Natural killer cell (primary cell): Measurements from ENCODE around the gene IPO11. TPM values are rescaled to one million over a fixed set of nuclear protein-coding genes. Genes with fewer than 3 reads are reported as not detected.

Source experiments
- ATAC-seq, 3 donors: fragments of 150-1000 bp in 2 of 3; fragments of 200-7000 bp in 1 of 3; cut with Tn5 transposase; 1 replicate in 1 of 3; 2 replicates in 2 of 3; pipeline ENCODE4 v1.10.0; 2021; ENCODE audit warnings: mild to moderate bottlenecking in 2 of 3, moderate library complexity in 2 of 3
- DNase-seq, 2 donors: peaks; one replicate each; pipeline versions ENCODE4 v3.0.0 to v3.0.0-alpha.2; 2013 to 2021; ENCODE audit warnings: mixed read lengths in 1 of 2
- H3K27ac ChIP-seq: one replicate; pipeline ENCODE4 v1.5.1; 2013; ENCODE audit warnings: mild to moderate bottlenecking, low read length
- H3K27me3 ChIP-seq: one replicate; pipeline ENCODE4 v1.6.1; 2013; ENCODE audit warnings: low read length; ENCODE audit not compliant: control insufficient read depth, insufficient read depth
- H3K36me3 ChIP-seq: one replicate; pipeline ENCODE4 v1.6.1; 2013; ENCODE audit warnings: low read length; ENCODE audit not compliant: control insufficient read depth, insufficient read depth
- H3K4me1 ChIP-seq: one replicate; pipeline ENCODE4 v1.6.1; 2013; ENCODE audit warnings: low read length; ENCODE audit not compliant: control insufficient read depth, insufficient read depth
- H3K4me3 ChIP-seq: one replicate; pipeline ENCODE4 v1.5.1; 2013; ENCODE audit warnings: low read length
- H3K9me3 ChIP-seq: one replicate; pipeline ENCODE4 v1.6.1; 2013; ENCODE audit warnings: low read length; ENCODE audit not compliant: control insufficient read depth, insufficient read depth
- H3K27ac Mint-ChIP-seq, 2 donors: one replicate each; pipeline ENCODE4 v1.8.0; 2022; ENCODE audit warnings: mild to moderate bottlenecking in 2 of 2, mixed read lengths in 2 of 2, moderate library complexity in 1 of 2
- H3K27me3 Mint-ChIP-seq, 2 donors: one replicate each; pipeline ENCODE4 v1.8.0; 2022; ENCODE audit warnings: low read depth in 2 of 2, mixed read lengths in 2 of 2
- H3K36me3 Mint-ChIP-seq: one replicate; pipeline ENCODE4 v1.8.0; 2022; ENCODE audit warnings: mixed read lengths
- H3K4me1 Mint-ChIP-seq, 2 donors: one replicate each; pipeline ENCODE4 v1.8.0; 2022; ENCODE audit warnings: mixed read lengths in 2 of 2
- H3K4me3 Mint-ChIP-seq: one replicate; pipeline ENCODE4 v1.8.0; 2022; ENCODE audit warnings: mild to moderate bottlenecking, moderate library complexity, mixed read lengths
- H3K9me3 Mint-ChIP-seq, 2 donors: one replicate each; pipeline ENCODE4 v1.8.0; 2022; ENCODE audit warnings: mixed read lengths in 2 of 2
- CTCF ChIP-seq: fragments of 200-600 bp; IDR thresholded peaks from one replicate; pipeline ENCODE4 v1.8.0; 2022; ENCODE audit warnings: antibody characterized with exemption
- WGBS: methylation state at CpG from one replicate; pipeline ENCODE4 v1.1.7; 2013; ENCODE audit warnings: missing lambda C conversion rate; ENCODE audit not compliant: insufficient coverage; 5-methylcytosine and 5-hydroxymethylcytosine counted together
- intact Hi-C: fragments of 100-400 bp; cut with micrococcal nuclease; formaldehyde crosslinking; loops from one replicate; pipeline ENCODE4 v1.14.2; 2022
- total RNA-seq, 4 donors: library from RNA; stranded (reverse); fragments of 120-200 nt in 1 of 4; gene quantifications; one replicate each; pipeline versions ENCODE4 v1.2.3 to v1.2.4, GENCODE V29; 2013 to 2022

The IPO11 gene
- total RNA-seq, 3 donors from 2014 or later (not counting 1 experiment from before 2014, with no cell fraction given), result 16.6 to 31.4 (median 30.7) TPM

GRCh38 chr5:62477801-62478200 is 65.2 kb downstream of the IPO11 start:
- WGBS, result 100% methylated on average over 1 of the region's 2 CpGs
- no peaks in the 10 kb centered on the region for H3K36me3 Mint-ChIP-seq
- H3K27me3 ChIP-seq, result no peaks in the 10 kb centered on the region

GRCh38 chr5:62483556-62483955 is 71.0 kb downstream of the IPO11 start:
- peaks cover 2% of the 10 kb centered on the region for H3K36me3 ChIP-seq
- no peak overlapping the region for H3K27ac ChIP-seq
- Mint-ChIP-seq H3K4me3 (no peak overlapping the region), H3K27ac (no peak overlapping the region), H3K4me1 (no peaks in the 10 kb centered on the region), H3K9me3 (peaks cover 0 to 2% of the 10 kb centered on the region in 2 donors), H3K36me3 (peaks cover 5% of the 10 kb centered on the region), H3K27me3 (no peaks in the 10 kb centered on the region)
- no peaks in the 10 kb centered on the region for H3K27me3 ChIP-seq
- ATAC-seq (no peak), DNase-seq (no peak)
- no CpG with 5 or more reads among the region's 2 CpGs for WGBS
- H3K9me3 ChIP-seq, result no peaks in the 10 kb centered on the region
- TF ChIP-seq CTCF, result no peak
- intact Hi-C loops, result no loop called here
- H3K4me1 ChIP-seq, result no peaks in the 10 kb centered on the region
- no peak overlapping the region for H3K4me3 ChIP-seq

More at GRCh38 chr5:62477801-62478200, 65.2 kb downstream of the IPO11 start:
- no peaks in the 10 kb centered on the region for H3K4me1 ChIP-seq
- H3K9me3 Mint-ChIP-seq, result peaks cover 0 to 2% of the 10 kb centered on the region in 2 donors
- ATAC-seq (no peak), DNase-seq (no peak)
- no peaks in the 10 kb centered on the region for H3K36me3 ChIP-seq
- intact Hi-C loops, result no loop called here
- H3K4me3 Mint-ChIP-seq, result no peak overlapping the region
- H3K9me3 ChIP-seq, result no peaks in the 10 kb centered on the region
- H3K27me3 Mint-ChIP-seq, result no peaks in the 10 kb centered on the region
- no peak for TF ChIP-seq CTCF
- H3K27ac Mint-ChIP-seq, result no peak overlapping the region
- H3K4me3 ChIP-seq, result no peak overlapping the region
- no peaks in the 10 kb centered on the region for H3K4me1 Mint-ChIP-seq
- no peak overlapping the region for H3K27ac ChIP-seq

GRCh38 chr5:62486672-62487071 is 74.1 kb downstream of the IPO11 start:
- ATAC-seq, result peak in 1 of 3 donors; percentile 48
- Histone ChIP-seq H3K27ac (no peak overlapping the region), H3K36me3 (peaks cover 2% of the 10 kb centered on the region), H3K4me3 (no peak overlapping the region), H3K9me3 (no peaks in the 10 kb centered on the region), H3K27me3 (no peaks in the 10 kb centered on the region), H3K4me1 (no peaks in the 10 kb centered on the region)
- no peak overlapping the region for H3K27ac Mint-ChIP-seq
- no peaks in the 10 kb centered on the region for H3K9me3 Mint-ChIP-seq
- H3K27me3 Mint-ChIP-seq, result no peaks in the 10 kb centered on the region
- DNase-seq, result no peak
- peaks cover 5% of the 10 kb centered on the region for H3K36me3 Mint-ChIP-seq
- no CpG with 5 or more reads among the region's 1 CpG for WGBS
- intact Hi-C loops, result no loop called here
- H3K4me3 Mint-ChIP-seq, result no peak overlapping the region
- H3K4me1 Mint-ChIP-seq, result no peaks in the 10 kb centered on the region
- TF ChIP-seq CTCF, result no peak

- no peak for TF ChIP-seq CTCF
- no peak overlapping the region for H3K27ac ChIP-seq
- Mint-ChIP-seq H3K4me1 (no peaks in the 10 kb centered on the region), H3K36me3 (peaks cover 5% of the 10 kb centered on the region), H3K9me3 (no peaks in the 10 kb centered on the region), H3K4me3 (no peak overlapping the region), H3K27me3 (no peaks in the 10 kb centered on the region), H3K27ac (no peak overlapping the region)
- H3K27me3 ChIP-seq, result no peaks in the 10 kb centered on the region
- no peak for DNase-seq
- 88% methylated on average over 4 of the region's 4 CpGs for WGBS
- H3K4me3 ChIP-seq, result no peak overlapping the region
- no peak for ATAC-seq
- peaks cover 2% of the 10 kb centered on the region for H3K36me3 ChIP-seq
- no peaks in the 10 kb centered on the region for H3K9me3 ChIP-seq
- intact Hi-C loops, result no loop called here
- H3K4me1 ChIP-seq, result no peaks in the 10 kb centered on the region
Observed at GRCh38 chr5:62488531-62488930, 76.0 kb downstream of the IPO11 start.
